ENCODE measurements around the gene KCNMA1.
"Not testable (repeated sequence)": the region's sequence is repeated elsewhere in the genome, so short reads cannot be mapped to it uniquely, and the experiment has no call there.

KCNMA1 gene

GRCh38 chr10:77392851-77393250, 244.8 kb downstream of the KCNMA1 start:
- H3K27ac ChIP-seq: peak overlapping the region; percentile 74
- TF ChIP-seq CTCF (IDR thresholded peaks at IDR 0.05): no peak
- TF ChIP-seq ZFX (IDR thresholded peaks at IDR 0.05; ENCODE audit: borderline replicate concordance): no peak

GRCh38 chr10:77392236-77392721, 245.3 kb downstream of the KCNMA1 start:
- peak overlapping the region; percentile 74 for H3K27ac ChIP-seq
- TF ChIP-seq CTCF (IDR thresholded peaks at IDR 0.05): peak; percentile 30
- no peak for TF ChIP-seq ZFX (IDR thresholded peaks at IDR 0.05; ENCODE audit: borderline replicate concordance)

GRCh38 chr10:77391605-77392235, 245.9 kb downstream of the KCNMA1 start:
- H3K27ac ChIP-seq: peak overlapping the region; percentile 74
- TF ChIP-seq ZFX (IDR thresholded peaks at IDR 0.05; ENCODE audit: borderline replicate concordance): no peak
- TF ChIP-seq CTCF (IDR thresholded peaks at IDR 0.05): peak; percentile 82

- TF ChIP-seq ZFX (IDR thresholded peaks at IDR 0.05; ENCODE audit: borderline replicate concordance) (no peak), CTCF (IDR thresholded peaks at IDR 0.05) (no peak)
- H3K27ac ChIP-seq: peak overlapping the region; percentile 74
Measured at GRCh38 chr10:77390481-77390891, 247.1 kb downstream of the KCNMA1 start.

- H3K27ac ChIP-seq: no peak overlapping the region
- no peak for TF ChIP-seq ZFX (IDR thresholded peaks at IDR 0.05; ENCODE audit: borderline replicate concordance)
- no peak for TF ChIP-seq CTCF (IDR thresholded peaks at IDR 0.05)
Measured at GRCh38 chr10:77388571-77389100, 249.0 kb downstream of the KCNMA1 start.

GRCh38 chr10:77387701-77388100, 249.9 kb downstream of the KCNMA1 start:
- not testable (repeated sequence) for H3K27ac ChIP-seq

GRCh38 chr10:77387247-77387646, 250.4 kb downstream of the KCNMA1 start:
- H3K27ac ChIP-seq: no peak overlapping the region
- TF ChIP-seq ZFX (IDR thresholded peaks at IDR 0.05; ENCODE audit: borderline replicate concordance): no peak
- no peak for TF ChIP-seq CTCF (IDR thresholded peaks at IDR 0.05)

Data from 22Rv1 (cell line).